OCI-M2 (cell line): ENCODE data around the gene TRAM2.

Source experiments
- DNase-seq: peaks from one replicate; lab custom pipeline; 2025; ENCODE audit not compliant: unreplicated experiment; lab: John Stamatoyannopoulos, UW

The TRAM2 gene

GRCh38 chr6:52533491-52533890, 43.4 kb downstream of the TRAM2 start:
- DNase-seq, result no peak

GRCh38 chr6:52532457-52532856, 44.4 kb downstream of the TRAM2 start:
- no peak for DNase-seq

- no peak for DNase-seq
Observed at GRCh38 chr6:52531834-52532233, 45.0 kb downstream of the TRAM2 start.

GRCh38 chr6:52531396-52531795, 45.5 kb downstream of the TRAM2 start:
- DNase-seq, result no peak

- DNase-seq, result no peak
Observed at GRCh38 chr6:52530351-52530750, 46.5 kb downstream of the TRAM2 start.

- no peak for DNase-seq
Observed at GRCh38 chr6:52529311-52529710, 47.5 kb downstream of the TRAM2 start.

- DNase-seq, result no peak
Observed at GRCh38 chr6:52527436-52527835, 49.4 kb downstream of the TRAM2 start.

- DNase-seq, result no peak
Observed at GRCh38 chr6:52526634-52527033, 50.2 kb downstream of the TRAM2 start.

- no peak for DNase-seq
Observed at GRCh38 chr6:52524918-52525317, 51.9 kb downstream of the TRAM2 start.

- no peak for DNase-seq
Observed at GRCh38 chr6:52523378-52524142, 53.3 kb downstream of the TRAM2 start.

- DNase-seq, result no peak
Observed at GRCh38 chr6:52522655-52523054, 54.2 kb downstream of the TRAM2 start.

- no peak for DNase-seq
Observed at GRCh38 chr6:52522151-52522626, 54.7 kb downstream of the TRAM2 start.

- no peak for DNase-seq
Observed at GRCh38 chr6:52519618-52520017, 57.2 kb downstream of the TRAM2 start.

- DNase-seq, result no peak
Observed at GRCh38 chr6:52518279-52518945, 58.4 kb downstream of the TRAM2 start.

GRCh38 chr6:52517502-52518278, 59.2 kb downstream of the TRAM2 start:
- DNase-seq, result peak; percentile 40

GRCh38 chr6:52516943-52517342, 59.9 kb downstream of the TRAM2 start:
- DNase-seq, result no peak

- DNase-seq, result no peak
Observed at GRCh38 chr6:52516269-52516668, 60.6 kb downstream of the TRAM2 start.

- DNase-seq, result no peak
Observed at GRCh38 chr6:52515219-52515960, 61.5 kb downstream of the TRAM2 start.

- no peak for DNase-seq
Observed at GRCh38 chr6:52514514-52514913, 62.3 kb downstream of the TRAM2 start.

GRCh38 chr6:52513896-52514295, 63.0 kb downstream of the TRAM2 start:
- no peak for DNase-seq

- DNase-seq, result no peak
Observed at GRCh38 chr6:52513464-52513863, 63.4 kb downstream of the TRAM2 start.
